Fibroblast of lung (primary cell): Measurements from ENCODE around the gene ARRDC1. TPM values are rescaled to one million over a fixed set of nuclear protein-coding genes. Genes with fewer than 3 reads are reported as not detected.

Source experiments
- DNase-seq, 2 donors: peaks; one replicate each; pipeline versions ENCODE4 v3.0.0 to v3.0.0-alpha.2; 2010; ENCODE audit warnings: low read depth in 2 of 2
- H2AFZ ChIP-seq: 2 replicates; pipeline ENCODE4 v1.5.1; 2012; ENCODE audit warnings: low read length, control low read depth, inconsistent platforms
- H3K27ac ChIP-seq: 2 replicates; pipeline ENCODE4 v1.5.1; 2011; ENCODE audit warnings: low read length, control low read depth; ENCODE audit not compliant: insufficient read depth
- H3K27me3 ChIP-seq: 2 replicates; pipeline ENCODE4 v1.5.1; 2011; ENCODE audit warnings: mild to moderate bottlenecking, low read length; ENCODE audit not compliant: control insufficient read depth, insufficient read depth
- H3K36me3 ChIP-seq: 2 replicates; pipeline ENCODE4 v1.5.1; 2011; ENCODE audit warnings: low read length; ENCODE audit not compliant: control insufficient read depth, insufficient read depth
- H3K4me1 ChIP-seq: 2 replicates; pipeline ENCODE4 v1.5.1; 2011; ENCODE audit warnings: low read length; ENCODE audit not compliant: control insufficient read depth, insufficient read depth; ENCODE audit errors: extremely low read depth
- H3K4me2 ChIP-seq: 2 replicates; pipeline ENCODE4 v1.5.1; 2011; ENCODE audit warnings: low read length, control low read depth; ENCODE audit not compliant: insufficient read depth; ENCODE audit errors: extremely low read depth
- H3K4me3 ChIP-seq, 4 experiments: fragments of 200-600 bp in 1 of 4; sonication (generic) in 1 of 4; replicated peaks in 1 of 4; 2 replicates each; pipeline ENCODE4 v1.5.1; 2011 to 2016; ENCODE audit warnings: low read length in 4 of 4, low read depth in 3 of 4, mild to moderate bottlenecking in 3 of 4, control low read depth in 2 of 4, inconsistent platforms in 1 of 4, mixed read lengths in 1 of 4; ENCODE audit not compliant: insufficient read depth in 1 of 4; ENCODE audit errors: control extremely low read depth in 1 of 4
- H3K79me2 ChIP-seq: 2 replicates; pipeline ENCODE4 v1.5.1; 2012; ENCODE audit warnings: mild to moderate bottlenecking, low read length, inconsistent platforms; ENCODE audit not compliant: control insufficient read depth, insufficient read depth
- H3K9ac ChIP-seq: 2 replicates; pipeline ENCODE4 v1.5.1; 2011; ENCODE audit warnings: mild to moderate bottlenecking, low read length, control low read depth; ENCODE audit not compliant: insufficient read depth
- H3K9me3 ChIP-seq: 2 replicates; pipeline ENCODE4 v1.5.1; 2012; ENCODE audit warnings: low read depth, low read length; ENCODE audit not compliant: control insufficient read depth, insufficient read depth
- H4K20me1 ChIP-seq: 2 replicates; pipeline ENCODE4 v1.5.1; 2011; ENCODE audit warnings: low read length; ENCODE audit not compliant: control insufficient read depth, insufficient read depth; ENCODE audit errors: extremely low read depth
- EZH2 ChIP-seq: IDR thresholded peaks from 2 replicates; pipeline ENCODE4 v1.5.1; 2012; ENCODE audit warnings: low read length, control low read depth, mild to moderate bottlenecking; ENCODE audit errors: missing control alignments
- polyA plus RNA-seq, 2 donors: library from polyadenylated mRNA; depleted of rRNA in 1 of 2; stranded (reverse) in 1 of 2; unstranded in 1 of 2; fragments of >200 nt; gene quantifications; 2 replicates each; pipeline ENCODE4 v1.2.1, GENCODE V29; 2011 to 2012; ENCODE audit warnings: missing spikeins in 1 of 2
- total RNA-seq: library from RNA; depleted of rRNA; stranded (reverse); fragments of >200 nt; gene quantifications from 2 replicates; pipeline ENCODE4 v1.2.1, GENCODE V29; 2014
- TF ChIP-seq, protein P1 (sequence below), 2 donors: IDR thresholded peaks in 1 of 2; conservative IDR thresholded peaks in 1 of 2; 1 replicate in 1 of 2; 2 replicates in 1 of 2; pipeline ENCODE4 v1.5.1; 2011 to 2012; ENCODE audit warnings: low read length in 2 of 2, control low read depth in 1 of 2, inconsistent platforms in 1 of 2, low read depth in 1 of 2, mild to moderate bottlenecking in 1 of 2

Gene ARRDC1
- total and polyA plus RNA-seq, 2 donors (not counting 1 experiment from before 2014, with no cell fraction given), result 8.3 to 17.2 TPM

GRCh38 chr9:137579259-137579604 lies 26.3 kb upstream of the ARRDC1 start:
- Histone ChIP-seq H2AFZ (peak overlapping the region; percentile 57), H3K36me3 (peaks cover 15% of the 10 kb centered on the region), H3K27ac (peak overlapping the region; percentile 69)

GRCh38 chr9:137580209-137580953 lies 25.1 kb upstream of the ARRDC1 start:
- H3K4me2 ChIP-seq, result no peak overlapping the region
- peaks cover 7% of the 10 kb centered on the region for H3K4me1 ChIP-seq
- DNase-seq, result no peak
- no peaks in the 10 kb centered on the region for H3K9me3 ChIP-seq
- H4K20me1 ChIP-seq, result no peaks in the 10 kb centered on the region
- H3K9ac ChIP-seq, result no peak overlapping the region
- H3K27me3 ChIP-seq, result no peaks in the 10 kb centered on the region
- H3K36me3 ChIP-seq, result peaks cover 14% of the 10 kb centered on the region
- no peak for TF ChIP-seq EZH2
- TF ChIP-seq, protein P1, sequence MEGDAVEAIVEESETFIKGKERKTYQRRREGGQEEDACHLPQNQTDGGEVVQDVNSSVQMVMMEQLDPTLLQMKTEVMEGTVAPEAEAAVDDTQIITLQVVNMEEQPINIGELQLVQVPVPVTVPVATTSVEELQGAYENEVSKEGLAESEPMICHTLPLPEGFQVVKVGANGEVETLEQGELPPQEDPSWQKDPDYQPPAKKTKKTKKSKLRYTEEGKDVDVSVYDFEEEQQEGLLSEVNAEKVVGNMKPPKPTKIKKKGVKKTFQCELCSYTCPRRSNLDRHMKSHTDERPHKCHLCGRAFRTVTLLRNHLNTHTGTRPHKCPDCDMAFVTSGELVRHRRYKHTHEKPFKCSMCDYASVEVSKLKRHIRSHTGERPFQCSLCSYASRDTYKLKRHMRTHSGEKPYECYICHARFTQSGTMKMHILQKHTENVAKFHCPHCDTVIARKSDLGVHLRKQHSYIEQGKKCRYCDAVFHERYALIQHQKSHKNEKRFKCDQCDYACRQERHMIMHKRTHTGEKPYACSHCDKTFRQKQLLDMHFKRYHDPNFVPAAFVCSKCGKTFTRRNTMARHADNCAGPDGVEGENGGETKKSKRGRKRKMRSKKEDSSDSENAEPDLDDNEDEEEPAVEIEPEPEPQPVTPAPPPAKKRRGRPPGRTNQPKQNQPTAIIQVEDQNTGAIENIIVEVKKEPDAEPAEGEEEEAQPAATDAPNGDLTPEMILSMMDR (conservative IDR thresholded peaks at IDR 0.05 in 1 of 2, IDR thresholded peaks at IDR 0.05 in 1 of 2; ENCODE audit: low read depth in 1 of 2, low read length in 2 of 2), result no peak
- H3K79me2 ChIP-seq, result peaks cover 26% of the 10 kb centered on the region
- no peak overlapping the region for H2AFZ ChIP-seq
- H3K4me3 ChIP-seq, result no peak overlapping the region
- H3K27ac ChIP-seq, result no peak overlapping the region

More at GRCh38 chr9:137579259-137579604, 26.3 kb upstream of the ARRDC1 start:
- peaks cover 28% of the 10 kb centered on the region for H3K79me2 ChIP-seq
- H3K27me3 ChIP-seq, result no peaks in the 10 kb centered on the region
- H4K20me1 ChIP-seq, result no peaks in the 10 kb centered on the region
- H3K9me3 ChIP-seq, result no peaks in the 10 kb centered on the region
- H3K4me1 ChIP-seq, result peaks cover 7% of the 10 kb centered on the region
- no peak for DNase-seq
- peak overlapping the region; percentile 25 to 87 (median 71) for H3K4me3 ChIP-seq
- peak overlapping the region; percentile 55 for H3K9ac ChIP-seq
- H3K4me2 ChIP-seq, result peak overlapping the region; percentile 65
- TF ChIP-seq, protein P1 (conservative IDR thresholded peaks at IDR 0.05 in 1 of 2, IDR thresholded peaks at IDR 0.05 in 1 of 2; ENCODE audit: low read depth in 1 of 2, low read length in 2 of 2), result no peak
- TF ChIP-seq EZH2, result no peak

- Histone ChIP-seq H3K9me3 (no peaks in the 10 kb centered on the region), H3K4me2 (no peak overlapping the region), H3K79me2 (peaks cover 21% of the 10 kb centered on the region), H3K27ac (no peak overlapping the region), H2AFZ (no peak overlapping the region), H3K27me3 (no peaks in the 10 kb centered on the region), H4K20me1 (no peaks in the 10 kb centered on the region), H3K4me3 (no peak overlapping the region), H3K9ac (no peak overlapping the region), H3K36me3 (peaks cover 13% of the 10 kb centered on the region), H3K4me1 (peaks cover 7% of the 10 kb centered on the region)
- TF ChIP-seq, protein P1 (conservative IDR thresholded peaks at IDR 0.05 in 1 of 2, IDR thresholded peaks at IDR 0.05 in 1 of 2; ENCODE audit: low read depth in 1 of 2, low read length in 2 of 2), result no peak
- no peak for TF ChIP-seq EZH2
- DNase-seq, result no peak
These were observed 24.5 kb upstream of the ARRDC1 start for GRCh38 chr9:137580954-137581322.
